Vagina (tissue), 2 donors: ENCODE measurements around the gene USH1C. TPM values are rescaled to one million over a fixed set of nuclear protein-coding genes. Genes with fewer than 3 reads are reported as not detected.

ENCODE experiments used
- DNase-seq, 2 donors: peaks; one replicate each; pipeline ENCODE4 v3.0.0-alpha.2; 2017; ENCODE audit errors: extremely low spot score in 2 of 2
- H3K27ac ChIP-seq: fragments of 200-600 bp; sonication (generic); one replicate; pipeline ENCODE4 v1.5.1; 2019
- H3K27me3 ChIP-seq: fragments of 200-600 bp; sonication (generic); one replicate; pipeline ENCODE4 v1.5.1; 2019
- H3K36me3 ChIP-seq, 2 donors: fragments of 200-600 bp; sonication (generic); one replicate each; pipeline ENCODE4 v1.5.1; 2017 to 2019
- H3K4me1 ChIP-seq: fragments of 200-600 bp; sonication (generic); one replicate; pipeline ENCODE4 v1.5.1; 2019
- H3K4me3 ChIP-seq, 2 donors: fragments of 200-600 bp; sonication (generic); 1 replicate in 1 of 2; 2 replicates in 1 of 2; pipeline ENCODE4 v1.5.1; 2016 to 2019
- H3K9me3 ChIP-seq: fragments of 200-600 bp; sonication (generic); one replicate; pipeline ENCODE4 v1.5.1; 2019
- POLR2A ChIP-seq, 2 donors: fragments of 450-650 bp; IDR thresholded peaks; one replicate each; pipeline ENCODE4 v1.6.1; 2017; ENCODE audit warnings: antibody characterized with exemption in 2 of 2, mild to moderate bottlenecking in 2 of 2, moderate library complexity in 2 of 2
- POLR2AphosphoS5 ChIP-seq, 2 donors: sonication (generic); formaldehyde crosslinking; IDR thresholded peaks; one replicate each; pipeline ENCODE4 v1.9.0; 2017; ENCODE audit warnings: antibody characterized with exemption in 2 of 2, mild to moderate bottlenecking in 2 of 2, low read depth in 1 of 2; ENCODE audit not compliant: insufficient read depth in 1 of 2
- intact Hi-C: fragments of 100-400 bp; cut with DNase I; formaldehyde crosslinking; loops from one replicate; pipeline ENCODE4 v1.15.1; 2023
- total RNA-seq: library from RNA; depleted of rRNA; stranded (reverse); fragments of >200 nt; gene quantifications from one replicate; pipeline ENCODE4 v1.2.3, GENCODE V29; 2016
- TF ChIP-seq, protein P1 (sequence below), 3 experiments: fragments of 450-650 bp in 2 of 3; fragments of 200-600 bp in 1 of 3; sonication (generic) in 1 of 3; IDR thresholded peaks; one replicate each; pipeline ENCODE4 v1.5.1; 2017 to 2019; ENCODE audit warnings: antibody characterized with exemption in 3 of 3, mild to moderate bottlenecking in 2 of 3, moderate library complexity in 2 of 3

USH1C gene
- total RNA-seq, 1 donor from 2014 or later = not detected

- Histone ChIP-seq H3K27ac (no peak overlapping the region), H3K4me3 (no peak overlapping the region), H3K27me3 (no peaks in the 10 kb centered on the region), H3K36me3 (no peaks in the 10 kb centered on the region), H3K4me1 (no peaks in the 10 kb centered on the region), H3K9me3 (no peaks in the 10 kb centered on the region)
- DNase-seq = no peak
- TF ChIP-seq, protein P1, sequence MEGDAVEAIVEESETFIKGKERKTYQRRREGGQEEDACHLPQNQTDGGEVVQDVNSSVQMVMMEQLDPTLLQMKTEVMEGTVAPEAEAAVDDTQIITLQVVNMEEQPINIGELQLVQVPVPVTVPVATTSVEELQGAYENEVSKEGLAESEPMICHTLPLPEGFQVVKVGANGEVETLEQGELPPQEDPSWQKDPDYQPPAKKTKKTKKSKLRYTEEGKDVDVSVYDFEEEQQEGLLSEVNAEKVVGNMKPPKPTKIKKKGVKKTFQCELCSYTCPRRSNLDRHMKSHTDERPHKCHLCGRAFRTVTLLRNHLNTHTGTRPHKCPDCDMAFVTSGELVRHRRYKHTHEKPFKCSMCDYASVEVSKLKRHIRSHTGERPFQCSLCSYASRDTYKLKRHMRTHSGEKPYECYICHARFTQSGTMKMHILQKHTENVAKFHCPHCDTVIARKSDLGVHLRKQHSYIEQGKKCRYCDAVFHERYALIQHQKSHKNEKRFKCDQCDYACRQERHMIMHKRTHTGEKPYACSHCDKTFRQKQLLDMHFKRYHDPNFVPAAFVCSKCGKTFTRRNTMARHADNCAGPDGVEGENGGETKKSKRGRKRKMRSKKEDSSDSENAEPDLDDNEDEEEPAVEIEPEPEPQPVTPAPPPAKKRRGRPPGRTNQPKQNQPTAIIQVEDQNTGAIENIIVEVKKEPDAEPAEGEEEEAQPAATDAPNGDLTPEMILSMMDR (IDR thresholded peaks at IDR 0.05) = peak in 2 of 3 experiments; percentile 37 to 41
- TF ChIP-seq POLR2AphosphoS5 (IDR thresholded peaks at IDR 0.05; ENCODE audit: insufficient read depth in 1 of 2, low read depth in 1 of 2) = no peak
- intact Hi-C loops = no loop called here
These were observed 16.0 kb downstream of the USH1C start for GRCh38 chr11:17528181-17528691.

- intact Hi-C loops = no loop called here
These were observed 16.6 kb downstream of the USH1C start for GRCh38 chr11:17527628-17527995.

GRCh38 chr11:17526931-17527627 lies 17.1 kb downstream of the USH1C start:
- H3K27ac ChIP-seq = no peak overlapping the region
- no peaks in the 10 kb centered on the region for H3K4me1 ChIP-seq
- H3K27me3 ChIP-seq = no peaks in the 10 kb centered on the region
- TF ChIP-seq POLR2A (IDR thresholded peaks at IDR 0.05) = no peak
- no peak for TF ChIP-seq POLR2AphosphoS5 (IDR thresholded peaks at IDR 0.05; ENCODE audit: insufficient read depth in 1 of 2, low read depth in 1 of 2)
- H3K9me3 ChIP-seq = no peaks in the 10 kb centered on the region
- DNase-seq = no peak
- no peaks in the 10 kb centered on the region for H3K36me3 ChIP-seq
- H3K4me3 ChIP-seq = no peak overlapping the region
- intact Hi-C loops = no loop called here

More at GRCh38 chr11:17527628-17527995, 16.6 kb downstream of the USH1C start:
- no peaks in the 10 kb centered on the region for H3K27me3 ChIP-seq
- no peak for DNase-seq
- TF ChIP-seq, protein P1 (IDR thresholded peaks at IDR 0.05) = no peak
- TF ChIP-seq POLR2A (IDR thresholded peaks at IDR 0.05) (no peak), POLR2AphosphoS5 (IDR thresholded peaks at IDR 0.05; ENCODE audit: insufficient read depth in 1 of 2, low read depth in 1 of 2) (no peak)
- no peak overlapping the region for H3K4me3 ChIP-seq
- no peaks in the 10 kb centered on the region for H3K36me3 ChIP-seq
- no peaks in the 10 kb centered on the region for H3K9me3 ChIP-seq
- no peak overlapping the region for H3K27ac ChIP-seq
- H3K4me1 ChIP-seq = no peaks in the 10 kb centered on the region

- Histone ChIP-seq H3K4me3 (no peak overlapping the region), H3K9me3 (no peaks in the 10 kb centered on the region), H3K36me3 (no peaks in the 10 kb centered on the region), H3K27me3 (no peaks in the 10 kb centered on the region), H3K27ac (no peak overlapping the region), H3K4me1 (no peaks in the 10 kb centered on the region)
- DNase-seq = no peak
- TF ChIP-seq POLR2AphosphoS5 (IDR thresholded peaks at IDR 0.05; ENCODE audit: insufficient read depth in 1 of 2, low read depth in 1 of 2) = no peak
- TF ChIP-seq, protein P1 (IDR thresholded peaks at IDR 0.05) = no peak
- no peak for TF ChIP-seq POLR2A (IDR thresholded peaks at IDR 0.05)
- intact Hi-C loops = no loop called here
These were observed 17.9 kb downstream of the USH1C start for GRCh38 chr11:17526326-17526725.

GRCh38 chr11:17525570-17525969 lies 18.6 kb downstream of the USH1C start:
- TF ChIP-seq, protein P1 (IDR thresholded peaks at IDR 0.05) = no peak

More at GRCh38 chr11:17525570-17525969, 18.6 kb downstream of the USH1C start:
- no peak overlapping the region for H3K4me3 ChIP-seq
- no peak for DNase-seq
- H3K4me1 ChIP-seq = no peaks in the 10 kb centered on the region
- no peaks in the 10 kb centered on the region for H3K27me3 ChIP-seq
- intact Hi-C loops = no loop called here
- no peak overlapping the region for H3K27ac ChIP-seq
- no peaks in the 10 kb centered on the region for H3K36me3 ChIP-seq
- H3K9me3 ChIP-seq = no peaks in the 10 kb centered on the region
